Breast epithelium (tissue), 3 donors: ENCODE measurements around the gene SRSF9.

Experiments
- POLR2A ChIP-seq: fragments of 450-650 bp; IDR thresholded peaks from one replicate; pipeline ENCODE4 v1.6.1; 2016; ENCODE audit warnings: antibody characterized with exemption, mild to moderate bottlenecking, moderate library complexity
- TF ChIP-seq, protein P1 (sequence below), 3 donors: fragments of 450-650 bp; IDR thresholded peaks; one replicate each; pipeline ENCODE4 v1.5.1; 2016 to 2017; ENCODE audit warnings: antibody characterized with exemption in 3 of 3, mild to moderate bottlenecking in 3 of 3, moderate library complexity in 3 of 3

DNA sequence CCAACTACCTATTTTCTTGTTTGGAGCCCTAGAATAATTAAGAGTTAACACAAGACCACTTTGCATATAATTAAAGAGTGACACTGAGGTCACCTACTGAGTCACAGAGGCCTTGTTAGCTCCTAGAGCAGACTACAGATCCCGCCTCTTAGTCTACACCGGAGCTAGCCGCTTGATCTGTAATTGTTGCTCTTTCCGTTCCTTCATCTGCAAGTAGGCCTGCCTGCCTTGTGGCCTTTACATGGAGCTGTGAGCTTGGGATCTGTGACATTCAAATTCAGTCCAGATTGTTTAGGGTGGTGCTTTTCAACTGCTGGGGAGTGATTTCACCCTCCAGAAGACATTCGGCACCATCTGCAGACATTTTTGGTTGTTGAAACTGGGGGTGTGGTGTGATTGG lies 20.8 kb upstream of the SRSF9 start:
- TF ChIP-seq, protein P1, sequence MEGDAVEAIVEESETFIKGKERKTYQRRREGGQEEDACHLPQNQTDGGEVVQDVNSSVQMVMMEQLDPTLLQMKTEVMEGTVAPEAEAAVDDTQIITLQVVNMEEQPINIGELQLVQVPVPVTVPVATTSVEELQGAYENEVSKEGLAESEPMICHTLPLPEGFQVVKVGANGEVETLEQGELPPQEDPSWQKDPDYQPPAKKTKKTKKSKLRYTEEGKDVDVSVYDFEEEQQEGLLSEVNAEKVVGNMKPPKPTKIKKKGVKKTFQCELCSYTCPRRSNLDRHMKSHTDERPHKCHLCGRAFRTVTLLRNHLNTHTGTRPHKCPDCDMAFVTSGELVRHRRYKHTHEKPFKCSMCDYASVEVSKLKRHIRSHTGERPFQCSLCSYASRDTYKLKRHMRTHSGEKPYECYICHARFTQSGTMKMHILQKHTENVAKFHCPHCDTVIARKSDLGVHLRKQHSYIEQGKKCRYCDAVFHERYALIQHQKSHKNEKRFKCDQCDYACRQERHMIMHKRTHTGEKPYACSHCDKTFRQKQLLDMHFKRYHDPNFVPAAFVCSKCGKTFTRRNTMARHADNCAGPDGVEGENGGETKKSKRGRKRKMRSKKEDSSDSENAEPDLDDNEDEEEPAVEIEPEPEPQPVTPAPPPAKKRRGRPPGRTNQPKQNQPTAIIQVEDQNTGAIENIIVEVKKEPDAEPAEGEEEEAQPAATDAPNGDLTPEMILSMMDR (IDR thresholded peaks at IDR 0.05) = no peak
- no peak for TF ChIP-seq POLR2A
